Testis (tissue), 2 donors: Measurements from ENCODE around the gene SPEN.

Experiments used
- CTCF ChIP-seq, 3 experiments: fragments of 450-650 bp in 2 of 3; fragments of 200-600 bp in 1 of 3; sonication (generic) in 1 of 3; IDR thresholded peaks; one replicate each; pipeline ENCODE4 v1.5.1; 2016 to 2019; ENCODE audit warnings: antibody characterized with exemption in 3 of 3, mild to moderate bottlenecking in 2 of 3, moderate library complexity in 1 of 3
- POLR2A ChIP-seq: fragments of 450-650 bp; IDR thresholded peaks from one replicate; pipeline ENCODE4 v1.6.1; 2017; ENCODE audit warnings: antibody characterized with exemption, mild to moderate bottlenecking, moderate library complexity

- no peak for TF ChIP-seq POLR2A
- no peak for TF ChIP-seq CTCF (IDR thresholded peaks at IDR 0.05)
Measured at GRCh38 chr1:15965228-15965767, 117.8 kb downstream of the SPEN start.
